DND-41 (cell line): ENCODE results near the gene DOP1B.

ENCODE experiments used
- ATAC-seq: fragments of 200-7000 bp; cut with Tn5 transposase; 3 replicates; pipeline ENCODE4 v1.9.1; 2021; ENCODE audit warnings: low read depth; ENCODE audit not compliant: insufficient read depth
- DNase-seq: peaks from one replicate; pipeline ENCODE4 v3.0.0-alpha.2; 2020
- H2AFZ ChIP-seq: 2 replicates; pipeline ENCODE4 v1.6.0; 2012; ENCODE audit warnings: low read depth, low read length
- H3K27ac ChIP-seq: 2 replicates; pipeline ENCODE4 v1.5.1; 2012; ENCODE audit warnings: low read length, inconsistent platforms
- H3K27me3 ChIP-seq: fragments of 200-600 bp; sonication (generic); 2 replicates; pipeline ENCODE4 v1.6.0; 2012; ENCODE audit warnings: low read length, mild to moderate bottlenecking, inconsistent platforms; ENCODE audit not compliant: insufficient read depth, poor library complexity
- H3K36me3 ChIP-seq: 2 replicates; pipeline ENCODE4 v1.5.1; 2012; ENCODE audit warnings: low read length, inconsistent platforms; ENCODE audit not compliant: insufficient read depth
- H3K4me1 ChIP-seq: 2 replicates; pipeline ENCODE4 v1.5.1; 2012; ENCODE audit warnings: mild to moderate bottlenecking, low read length; ENCODE audit not compliant: insufficient read depth
- H3K4me2 ChIP-seq: 2 replicates; pipeline ENCODE4 v1.6.0; 2012; ENCODE audit warnings: mild to moderate bottlenecking, moderate library complexity, low read length, inconsistent platforms; ENCODE audit not compliant: insufficient read depth
- H3K4me3 ChIP-seq, 2 experiments: fragments of 200-600 bp in 1 of 2; shearing (Covaris generic) in 1 of 2; 2 replicates each; pipeline ENCODE4 v1.5.1; 2012 to 2016; ENCODE audit warnings: inconsistent platforms in 2 of 2, low read length in 2 of 2, mild to moderate bottlenecking in 2 of 2, low read depth in 1 of 2, moderate library complexity in 1 of 2
- H3K79me2 ChIP-seq: 2 replicates; pipeline ENCODE4 v1.6.0; 2012; ENCODE audit warnings: low read length, inconsistent platforms; ENCODE audit not compliant: insufficient read depth
- H3K9ac ChIP-seq: 2 replicates; pipeline ENCODE4 v1.6.0; 2012; ENCODE audit warnings: low read depth, mild to moderate bottlenecking, inconsistent platforms, low read length, moderate library complexity
- H3K9me3 ChIP-seq: 2 replicates; pipeline ENCODE4 v1.5.1; 2012; ENCODE audit warnings: low read length, moderate library complexity, mild to moderate bottlenecking, inconsistent platforms; ENCODE audit not compliant: insufficient read depth, severe bottlenecking
- H4K20me1 ChIP-seq: 2 replicates; pipeline ENCODE4 v1.6.0; 2012; ENCODE audit warnings: low read length; ENCODE audit not compliant: insufficient read depth
- EZH2 ChIP-seq: IDR thresholded peaks from 3 replicates; pipeline ENCODE4 v1.6.1; 2012; ENCODE audit warnings: borderline replicate concordance, low read depth, mild to moderate bottlenecking, moderate library complexity, low read length, inconsistent platforms; ENCODE audit not compliant: severe bottlenecking
- TF ChIP-seq, protein P1 (sequence below): IDR thresholded peaks from 2 replicates; pipeline ENCODE4 v1.5.1; 2012; ENCODE audit warnings: borderline replicate concordance, low read length, moderate library complexity, mild to moderate bottlenecking; ENCODE audit not compliant: poor library complexity, severe bottlenecking; ENCODE audit errors: extremely low read depth

The DOP1B gene

DNA sequence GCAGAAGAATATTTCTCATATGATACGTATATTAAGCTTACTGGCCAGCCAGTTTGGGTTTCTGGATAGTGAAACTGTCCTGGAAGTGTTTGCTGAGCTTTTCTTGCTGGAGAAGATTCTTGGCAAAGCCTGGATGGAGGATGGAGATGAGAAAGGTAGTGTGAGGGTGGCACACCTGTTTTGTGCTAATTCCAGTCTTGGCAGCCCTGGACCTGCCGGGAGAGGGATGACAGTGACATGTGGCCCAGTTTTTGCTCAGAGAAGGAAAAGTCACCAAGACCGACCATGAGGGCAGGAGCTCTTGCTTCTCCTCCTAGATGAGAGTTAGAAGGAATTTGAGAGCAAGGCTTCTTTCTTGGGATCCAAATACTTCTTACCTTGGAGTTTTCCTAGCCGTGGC lies 34.1 kb downstream of the DOP1B start:
- H3K9me3 ChIP-seq = no peaks in the 10 kb centered on the region
- H3K79me2 ChIP-seq = no peaks in the 10 kb centered on the region
- TF ChIP-seq, protein P1, sequence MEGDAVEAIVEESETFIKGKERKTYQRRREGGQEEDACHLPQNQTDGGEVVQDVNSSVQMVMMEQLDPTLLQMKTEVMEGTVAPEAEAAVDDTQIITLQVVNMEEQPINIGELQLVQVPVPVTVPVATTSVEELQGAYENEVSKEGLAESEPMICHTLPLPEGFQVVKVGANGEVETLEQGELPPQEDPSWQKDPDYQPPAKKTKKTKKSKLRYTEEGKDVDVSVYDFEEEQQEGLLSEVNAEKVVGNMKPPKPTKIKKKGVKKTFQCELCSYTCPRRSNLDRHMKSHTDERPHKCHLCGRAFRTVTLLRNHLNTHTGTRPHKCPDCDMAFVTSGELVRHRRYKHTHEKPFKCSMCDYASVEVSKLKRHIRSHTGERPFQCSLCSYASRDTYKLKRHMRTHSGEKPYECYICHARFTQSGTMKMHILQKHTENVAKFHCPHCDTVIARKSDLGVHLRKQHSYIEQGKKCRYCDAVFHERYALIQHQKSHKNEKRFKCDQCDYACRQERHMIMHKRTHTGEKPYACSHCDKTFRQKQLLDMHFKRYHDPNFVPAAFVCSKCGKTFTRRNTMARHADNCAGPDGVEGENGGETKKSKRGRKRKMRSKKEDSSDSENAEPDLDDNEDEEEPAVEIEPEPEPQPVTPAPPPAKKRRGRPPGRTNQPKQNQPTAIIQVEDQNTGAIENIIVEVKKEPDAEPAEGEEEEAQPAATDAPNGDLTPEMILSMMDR = no peak
- TF ChIP-seq EZH2 = no peak
- no peaks in the 10 kb centered on the region for H4K20me1 ChIP-seq
- H2AFZ ChIP-seq = no peak overlapping the region
- no peak overlapping the region for H3K4me3 ChIP-seq
- no peak overlapping the region for H3K27ac ChIP-seq
- H3K27me3 ChIP-seq = no peaks in the 10 kb centered on the region
- H3K4me2 ChIP-seq = no peak overlapping the region
- H3K9ac ChIP-seq = no peak overlapping the region
- H3K4me1 ChIP-seq = no peaks in the 10 kb centered on the region
- DNase-seq = no peak
- no peaks in the 10 kb centered on the region for H3K36me3 ChIP-seq
- no peak for ATAC-seq

DNA sequence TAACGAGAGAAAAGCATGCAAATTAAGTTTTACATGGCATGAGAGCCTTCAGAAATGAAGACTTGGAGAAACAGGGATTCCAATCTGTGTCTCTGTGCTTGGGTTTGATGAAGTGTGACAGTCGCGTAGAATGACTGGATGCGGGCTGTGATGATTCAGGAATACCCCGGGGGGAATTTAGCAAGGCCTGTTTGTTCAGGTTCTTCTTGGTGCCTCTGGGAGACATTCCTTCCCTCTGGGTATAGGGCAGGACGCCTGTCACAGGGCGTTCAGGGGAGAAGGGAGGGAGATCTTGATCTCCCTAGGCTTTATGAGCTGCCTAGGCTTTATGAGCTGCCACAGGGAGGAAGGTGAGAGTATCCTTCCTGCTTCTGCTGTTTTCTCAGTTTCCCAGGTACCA lies 36.6 kb downstream of the DOP1B start:
- no peak overlapping the region for H3K9ac ChIP-seq
- DNase-seq = no peak
- H3K27me3 ChIP-seq = no peaks in the 10 kb centered on the region
- H3K4me2 ChIP-seq = no peak overlapping the region
- H3K36me3 ChIP-seq = no peaks in the 10 kb centered on the region
- ATAC-seq = no peak
- no peaks in the 10 kb centered on the region for H4K20me1 ChIP-seq
- no peak overlapping the region for H3K4me3 ChIP-seq
- no peaks in the 10 kb centered on the region for H3K4me1 ChIP-seq
- TF ChIP-seq, protein P1 = no peak
- no peak for TF ChIP-seq EZH2
- no peak overlapping the region for H2AFZ ChIP-seq
- H3K79me2 ChIP-seq = no peaks in the 10 kb centered on the region
- no peaks in the 10 kb centered on the region for H3K9me3 ChIP-seq
- no peak overlapping the region for H3K27ac ChIP-seq

DNA sequence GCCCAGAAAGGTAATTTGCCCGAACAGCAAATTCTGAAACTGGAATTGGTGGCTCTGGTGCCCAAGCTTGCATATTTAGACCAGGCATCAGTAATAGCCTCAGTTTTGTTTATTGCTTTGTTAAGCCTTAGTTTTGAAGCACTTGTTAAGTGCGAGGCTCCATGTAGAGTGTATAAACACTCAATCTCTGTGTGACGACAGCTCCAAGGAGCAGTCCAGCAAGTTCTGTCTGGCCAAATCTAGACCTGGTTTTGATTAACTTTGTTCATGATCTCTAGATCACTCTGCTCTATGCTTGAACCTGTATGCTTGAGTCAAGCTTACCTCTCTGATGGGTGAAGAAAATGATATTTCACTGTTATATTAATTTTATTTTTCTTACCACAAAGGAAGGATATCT lies 37.4 kb downstream of the DOP1B start:
- H3K27ac ChIP-seq = no peak overlapping the region
- no peaks in the 10 kb centered on the region for H3K9me3 ChIP-seq
- no peaks in the 10 kb centered on the region for H3K27me3 ChIP-seq
- H3K36me3 ChIP-seq = 0 out of 2 replicates have a peak, but pooled peaks cover 2% of the 10 kb centered on the region
- H3K4me3 ChIP-seq = no peak overlapping the region
- TF ChIP-seq, protein P1 = no peak
- no peak for TF ChIP-seq EZH2
- H3K9ac ChIP-seq = no peak overlapping the region
- H2AFZ ChIP-seq = no peak overlapping the region
- no peaks in the 10 kb centered on the region for H4K20me1 ChIP-seq
- H3K4me2 ChIP-seq = no peak overlapping the region
- no peaks in the 10 kb centered on the region for H3K4me1 ChIP-seq
- DNase-seq (no peak), ATAC-seq (no peak)
- no peaks in the 10 kb centered on the region for H3K79me2 ChIP-seq

DNA sequence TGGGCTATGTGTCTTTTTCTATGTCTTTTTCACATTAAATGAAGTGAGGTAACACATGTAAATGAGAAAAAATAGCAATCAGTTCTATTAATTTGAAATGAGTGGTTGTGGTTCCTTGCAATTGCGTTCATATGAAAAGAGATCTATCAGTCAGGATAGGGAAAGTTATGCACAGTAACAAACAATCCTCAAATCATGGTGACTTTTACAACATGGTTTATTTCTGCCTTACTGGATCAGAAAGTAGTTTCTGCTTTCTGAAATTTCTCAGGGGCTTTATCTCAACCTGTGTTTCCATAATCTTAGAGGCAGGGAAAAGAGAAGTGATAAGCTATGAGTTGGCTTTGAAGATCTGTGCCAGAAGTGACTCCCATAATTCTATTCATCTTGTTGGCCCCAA lies 39.0 kb downstream of the DOP1B start:
- DNase-seq = no peak
- H3K9me3 ChIP-seq = no peaks in the 10 kb centered on the region
- H3K79me2 ChIP-seq = no peaks in the 10 kb centered on the region
- ATAC-seq = no peak
- no peaks in the 10 kb centered on the region for H4K20me1 ChIP-seq
- no peak overlapping the region for H3K4me3 ChIP-seq
- H3K4me2 ChIP-seq = no peak overlapping the region
- H3K9ac ChIP-seq = no peak overlapping the region
- no peak overlapping the region for H2AFZ ChIP-seq
- no peaks in the 10 kb centered on the region for H3K27me3 ChIP-seq
- H3K36me3 ChIP-seq = 0 out of 2 replicates have a peak, but pooled peaks cover 7% of the 10 kb centered on the region
- H3K27ac ChIP-seq = no peak overlapping the region
- H3K4me1 ChIP-seq = no peaks in the 10 kb centered on the region
- TF ChIP-seq, protein P1 = no peak
- no peak for TF ChIP-seq EZH2
